ENCODE data around the gene MRPS27. TPM values are rescaled to one million over a fixed set of nuclear protein-coding genes. Genes with fewer than 3 reads are reported as not detected.

Gene MRPS27
- total RNA-seq, 2 donors from 2014 or later = 42.9 to 58.8 TPM

- ATAC-seq (ENCODE audit: insufficient number of reproducible peaks, low FRiP score, low read depth) = no peak
- Histone ChIP-seq H3K27ac (peak overlapping the region in 1 of 2 donors; percentile 58), H3K27me3 (replicated peaks; ENCODE audit: insufficient read depth) (no peaks in the 10 kb centered on the region), H3K36me3 (no peaks in the 10 kb centered on the region), H3K9me3 (no peaks in the 10 kb centered on the region), H3K4me1 (ENCODE audit: control insufficient read depth in 1 of 2, low read depth in 2 of 2) (peaks cover 24 to 52% of the 10 kb centered on the region in 2 donors), H3K4me3 (no peak overlapping the region)
- DNase-seq (ENCODE audit: low spot score) = no peak
- no peak for TF ChIP-seq CTCF (IDR thresholded peaks at IDR 0.05)
Observed at GRCh38 chr5:72266862-72267261, 53.2 kb downstream of the MRPS27 start.

- no peak for DNase-seq (ENCODE audit: low spot score)
- Histone ChIP-seq H3K27me3 (replicated peaks; ENCODE audit: insufficient read depth) (no peaks in the 10 kb centered on the region), H3K4me3 (no peak overlapping the region), H3K36me3 (no peaks in the 10 kb centered on the region), H3K9me3 (no peaks in the 10 kb centered on the region), H3K4me1 (ENCODE audit: control insufficient read depth in 1 of 2, low read depth in 2 of 2) (peaks cover 24 to 56% of the 10 kb centered on the region in 2 donors), H3K27ac (peak overlapping the region; percentile 23 to 58)
- no peak for ATAC-seq (ENCODE audit: insufficient number of reproducible peaks, low FRiP score, low read depth)
- TF ChIP-seq CTCF (IDR thresholded peaks at IDR 0.05) = no peak
Observed at GRCh38 chr5:72265032-72265877, 54.8 kb downstream of the MRPS27 start.

GRCh38 chr5:72256536-72256935, 63.5 kb downstream of the MRPS27 start:
- no peak overlapping the region for H3K4me3 ChIP-seq
- DNase-seq (ENCODE audit: low spot score) (no peak), ATAC-seq (ENCODE audit: insufficient number of reproducible peaks, low FRiP score, low read depth) (no peak)
- TF ChIP-seq CTCF (IDR thresholded peaks at IDR 0.05) = no peak
- no peaks in the 10 kb centered on the region for H3K36me3 ChIP-seq
- no peaks in the 10 kb centered on the region for H3K27me3 ChIP-seq (replicated peaks; ENCODE audit: insufficient read depth)
- H3K27ac ChIP-seq = no peak overlapping the region
- H3K9me3 ChIP-seq = no peaks in the 10 kb centered on the region
- peaks cover 24 to 29% of the 10 kb centered on the region in 2 donors for H3K4me1 ChIP-seq (ENCODE audit: control insufficient read depth in 1 of 2, low read depth in 2 of 2)

- no peak for DNase-seq (ENCODE audit: low spot score)
- ATAC-seq (ENCODE audit: insufficient number of reproducible peaks, low FRiP score, low read depth) = no peak
- Histone ChIP-seq H3K4me1 (ENCODE audit: control insufficient read depth in 1 of 2, low read depth in 2 of 2) (peaks cover 27 to 34% of the 10 kb centered on the region in 2 donors), H3K36me3 (no peaks in the 10 kb centered on the region), H3K27me3 (replicated peaks; ENCODE audit: insufficient read depth) (no peaks in the 10 kb centered on the region), H3K9me3 (no peaks in the 10 kb centered on the region), H3K27ac (no peak overlapping the region), H3K4me3 (no peak overlapping the region)
- no peak for TF ChIP-seq CTCF (IDR thresholded peaks at IDR 0.05)
Observed at GRCh38 chr5:72255670-72256069, 64.4 kb downstream of the MRPS27 start.

- Histone ChIP-seq H3K36me3 (no peaks in the 10 kb centered on the region), H3K4me3 (no peak overlapping the region), H3K4me1 (ENCODE audit: control insufficient read depth in 1 of 2, low read depth in 2 of 2) (peaks cover 27 to 37% of the 10 kb centered on the region in 2 donors), H3K27me3 (replicated peaks; ENCODE audit: insufficient read depth) (no peaks in the 10 kb centered on the region), H3K9me3 (no peaks in the 10 kb centered on the region), H3K27ac (no peak overlapping the region)
- no peak for TF ChIP-seq CTCF (IDR thresholded peaks at IDR 0.05)
- DNase-seq (ENCODE audit: low spot score) = no peak
- no peak for ATAC-seq (ENCODE audit: insufficient number of reproducible peaks, low FRiP score, low read depth)
Observed at GRCh38 chr5:72255237-72255636, 64.8 kb downstream of the MRPS27 start.
